ENCODE measurements around the gene APP.

Gene APP

GRCh38 chr21:26096494-26097371 lies 73.8 kb downstream of the APP start:
- no peak overlapping the region for H3K4me3 ChIP-seq
- TF ChIP-seq, protein P1, sequence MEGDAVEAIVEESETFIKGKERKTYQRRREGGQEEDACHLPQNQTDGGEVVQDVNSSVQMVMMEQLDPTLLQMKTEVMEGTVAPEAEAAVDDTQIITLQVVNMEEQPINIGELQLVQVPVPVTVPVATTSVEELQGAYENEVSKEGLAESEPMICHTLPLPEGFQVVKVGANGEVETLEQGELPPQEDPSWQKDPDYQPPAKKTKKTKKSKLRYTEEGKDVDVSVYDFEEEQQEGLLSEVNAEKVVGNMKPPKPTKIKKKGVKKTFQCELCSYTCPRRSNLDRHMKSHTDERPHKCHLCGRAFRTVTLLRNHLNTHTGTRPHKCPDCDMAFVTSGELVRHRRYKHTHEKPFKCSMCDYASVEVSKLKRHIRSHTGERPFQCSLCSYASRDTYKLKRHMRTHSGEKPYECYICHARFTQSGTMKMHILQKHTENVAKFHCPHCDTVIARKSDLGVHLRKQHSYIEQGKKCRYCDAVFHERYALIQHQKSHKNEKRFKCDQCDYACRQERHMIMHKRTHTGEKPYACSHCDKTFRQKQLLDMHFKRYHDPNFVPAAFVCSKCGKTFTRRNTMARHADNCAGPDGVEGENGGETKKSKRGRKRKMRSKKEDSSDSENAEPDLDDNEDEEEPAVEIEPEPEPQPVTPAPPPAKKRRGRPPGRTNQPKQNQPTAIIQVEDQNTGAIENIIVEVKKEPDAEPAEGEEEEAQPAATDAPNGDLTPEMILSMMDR (IDR thresholded peaks at IDR 0.05): no peak
- no peak for DNase-seq (ENCODE audit: low spot score)
- H3K27ac ChIP-seq: no peak overlapping the region

DNA sequence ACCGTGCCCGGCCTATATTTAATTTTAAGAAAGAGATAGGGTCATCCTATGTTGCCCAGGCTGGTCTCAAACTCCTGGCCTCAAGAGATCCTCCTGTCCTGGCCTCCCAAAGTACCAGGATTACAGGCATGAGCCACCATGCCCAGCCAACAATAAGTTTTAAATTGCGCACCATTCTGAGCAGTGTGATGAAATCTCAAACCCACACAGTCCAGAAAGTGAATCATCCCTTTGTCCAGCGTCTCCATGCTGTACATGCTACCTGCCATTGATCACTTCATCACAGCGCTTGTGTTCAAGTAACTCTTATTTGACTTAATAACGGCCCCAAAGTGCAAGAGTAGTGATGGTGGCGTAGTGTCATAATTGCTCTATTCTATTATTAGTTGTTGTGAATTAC lies 75.4 kb downstream of the APP start:
- TF ChIP-seq, protein P1 (IDR thresholded peaks at IDR 0.05): no peak
- Histone ChIP-seq H3K4me3 (no peak overlapping the region), H3K27ac (no peak overlapping the region)
- no peak for DNase-seq (ENCODE audit: low spot score)

- DNase-seq (ENCODE audit: low spot score): no peak
- TF ChIP-seq, protein P1 (IDR thresholded peaks at IDR 0.05): no peak
- no peak overlapping the region for H3K4me3 ChIP-seq
- no peak overlapping the region for H3K27ac ChIP-seq
Observed at GRCh38 chr21:26093122-26093521, 77.4 kb downstream of the APP start.

- TF ChIP-seq, protein P1 (IDR thresholded peaks at IDR 0.05): no peak
- H3K27ac ChIP-seq: no peak overlapping the region
- no peak overlapping the region for H3K4me3 ChIP-seq
- DNase-seq (ENCODE audit: low spot score): no peak
Observed at GRCh38 chr21:26091480-26092018, 79.0 kb downstream of the APP start.

DNA sequence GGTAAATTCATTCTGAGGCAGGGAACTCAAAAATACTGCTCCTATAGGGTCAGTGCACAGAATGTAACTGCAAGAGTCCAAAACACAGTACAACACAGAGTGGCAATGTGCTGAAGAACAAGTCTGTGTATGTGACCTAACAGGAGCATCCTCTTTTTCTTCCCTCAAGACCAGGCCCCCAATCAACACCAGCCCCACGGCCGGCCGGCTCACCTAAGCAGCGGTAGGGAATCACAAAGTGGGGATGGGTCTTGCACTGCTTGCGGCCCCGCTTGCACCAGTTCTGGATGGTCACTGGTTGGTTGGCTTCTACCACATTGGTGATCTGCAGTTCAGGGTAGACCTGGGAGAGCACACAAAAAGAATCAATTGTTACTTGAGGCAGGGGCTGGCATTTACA lies 80.8 kb downstream of the APP start:
- no peak for DNase-seq (ENCODE audit: low spot score)
- no peak overlapping the region for H3K4me3 ChIP-seq
- TF ChIP-seq, protein P1 (IDR thresholded peaks at IDR 0.05): no peak
- no peak overlapping the region for H3K27ac ChIP-seq

GRCh38 chr21:26087223-26087918 lies 83.2 kb downstream of the APP start:
- TF ChIP-seq, protein P1 (IDR thresholded peaks at IDR 0.05): no peak
- H3K27ac ChIP-seq: no peak overlapping the region
- no peak overlapping the region for H3K4me3 ChIP-seq
- no peak for DNase-seq (ENCODE audit: low spot score)
